GM19468 (cell line): ENCODE results near the gene DST.

Experiments
- ATAC-seq: cut with Tn5 transposase; IDR thresholded peaks from one replicate; pipeline ENCODE4 v1.9.1; 2021; ENCODE audit warnings: mild to moderate bottlenecking, moderate library complexity, moderate number of reproducible peaks; ENCODE audit not compliant: unreplicated experiment; ENCODE audit errors: extremely low read depth

DST gene

GRCh38 chr6:56522495-56523270 is 120.0 kb downstream of the DST start:
- ATAC-seq: no peak

- ATAC-seq: no peak
These were observed 120.7 kb downstream of the DST start for GRCh38 chr6:56521976-56522375.

- no peak for ATAC-seq
These were observed 121.2 kb downstream of the DST start for GRCh38 chr6:56521454-56521853.

- ATAC-seq: no peak
These were observed 122.5 kb downstream of the DST start for GRCh38 chr6:56520218-56520617.

- no peak for ATAC-seq
These were observed 123.5 kb downstream of the DST start for GRCh38 chr6:56518995-56519767.

- no peak for ATAC-seq
These were observed 125.4 kb downstream of the DST start for GRCh38 chr6:56517155-56517745.

GRCh38 chr6:56516003-56516402 is 126.7 kb downstream of the DST start:
- no peak for ATAC-seq

GRCh38 chr6:56515081-56515905 is 127.4 kb downstream of the DST start:
- ATAC-seq: no peak

GRCh38 chr6:56514395-56514794 is 128.3 kb downstream of the DST start:
- ATAC-seq: no peak

GRCh38 chr6:56513631-56514030 is 129.1 kb downstream of the DST start:
- ATAC-seq: no peak

GRCh38 chr6:56511591-56511990 is 131.1 kb downstream of the DST start:
- ATAC-seq: no peak

- no peak for ATAC-seq
These were observed 131.6 kb downstream of the DST start for GRCh38 chr6:56510984-56511531.

GRCh38 chr6:56509031-56509430 is 133.7 kb downstream of the DST start:
- ATAC-seq: no peak

- no peak for ATAC-seq
These were observed 135.2 kb downstream of the DST start for GRCh38 chr6:56507517-56507916.

GRCh38 chr6:56505512-56506260 is 137.0 kb downstream of the DST start:
- no peak for ATAC-seq

- ATAC-seq: no peak
These were observed 140.7 kb downstream of the DST start for GRCh38 chr6:56501993-56502392.

GRCh38 chr6:56499095-56499494 is 143.6 kb downstream of the DST start:
- ATAC-seq: no peak

- no peak for ATAC-seq
These were observed 145.0 kb downstream of the DST start for GRCh38 chr6:56497691-56498090.

- ATAC-seq: no peak
These were observed 145.4 kb downstream of the DST start for GRCh38 chr6:56497240-56497639.
